H1 (cell line): ENCODE results near the gene KCNQ1. TPM values are rescaled to one million over a fixed set of nuclear protein-coding genes. Genes with fewer than 3 reads are reported as not detected.

Experiments used
- CTCF ChIA-PET: fragments of 300-600 bp; sonication (Branson Sonifier 250); formaldehyde crosslinking; loops from one replicate; lab custom pipeline; 2021; ENCODE audit not compliant: partially characterized antibody; lab: Charles Lee
- POLR2A ChIA-PET: fragments of 300-600 bp; sonication (Branson Sonifier 250); formaldehyde crosslinking; loops from one replicate; lab custom pipeline; 2021; ENCODE audit warnings: inconsistent platforms; ENCODE audit not compliant: partially characterized antibody; lab: Charles Lee
- DNase-seq, 2 experiments: peaks; one replicate each; pipeline versions ENCODE4 v3.0.0 to v3.0.0-alpha.2; 2010 to 2022; ENCODE audit warnings: low spot score in 2 of 2, low read depth in 1 of 2, mixed read lengths in 1 of 2
- FAIRE-seq: peaks from 2 replicates; lab custom pipeline; 2011; peaks lifted over from hg19 to GRCh38; lab: Jason Lieb, UNC
- H2AFZ ChIP-seq: 2 replicates; pipeline ENCODE4 v1.8.1; 2012; ENCODE audit warnings: low read length, inconsistent platforms
- H2AK5ac ChIP-seq: 2 replicates; pipeline ENCODE4 v1.6.1; 2013; ENCODE audit warnings: low read depth, low read length
- H2BK120ac ChIP-seq: replicated peaks from 2 replicates; pipeline ENCODE3; 2013; ENCODE audit warnings: low read depth, low read length, inconsistent platforms
- H2BK12ac ChIP-seq: 2 replicates; pipeline ENCODE4 v1.6.1; 2013; ENCODE audit warnings: low read depth, low read length
- H2BK15ac ChIP-seq: 2 replicates; pipeline ENCODE4 v1.6.1; 2013; ENCODE audit warnings: low read length
- H2BK20ac ChIP-seq: 2 replicates; pipeline ENCODE4 v1.6.1; 2013; ENCODE audit warnings: low read length
- H2BK5ac ChIP-seq: 2 replicates; pipeline ENCODE4 v1.6.1; 2013; ENCODE audit warnings: low read depth, low read length
- H3K14ac ChIP-seq: 2 replicates; pipeline ENCODE4 v1.6.1; 2013; ENCODE audit warnings: inconsistent platforms; ENCODE audit not compliant: insufficient read length
- H3K18ac ChIP-seq: 2 replicates; pipeline ENCODE4 v1.6.1; 2013; ENCODE audit warnings: low read length; ENCODE audit errors: extremely low read depth
- H3K23ac ChIP-seq: 2 replicates; pipeline ENCODE4 v1.6.1; 2013; ENCODE audit warnings: inconsistent platforms; ENCODE audit not compliant: insufficient read length
- H3K23me2 ChIP-seq: 2 replicates; pipeline ENCODE4 v1.6.1; 2013; ENCODE audit warnings: low read depth, low read length
- H3K27ac ChIP-seq: 2 replicates; pipeline ENCODE4 v1.6.1; 2011; ENCODE audit warnings: low read depth, low read length, inconsistent platforms
- H3K27me3 ChIP-seq, 4 experiments: replicated peaks in 1 of 4; 1 replicate in 1 of 4; 2 replicates in 3 of 4; pipeline versions ENCODE4 v1.6.1 to v1.8.1; 2011 to 2013; ENCODE audit warnings: low read length in 3 of 4, mild to moderate bottlenecking in 3 of 4, inconsistent platforms in 2 of 4, mixed read lengths in 2 of 4, moderate library complexity in 1 of 4; ENCODE audit not compliant: control insufficient read depth in 3 of 4, insufficient read depth in 3 of 4; ENCODE audit errors: extremely low read depth in 1 of 4
- H3K36me3 ChIP-seq, 4 experiments: 2 replicates each; pipeline versions ENCODE4 v1.6.1 to v1.8.1; 2011 to 2013; ENCODE audit warnings: mild to moderate bottlenecking in 4 of 4, low read length in 3 of 4, moderate library complexity in 2 of 4, control low read depth in 1 of 4, inconsistent platforms in 1 of 4; ENCODE audit not compliant: insufficient read depth in 4 of 4, control insufficient read depth in 2 of 4
- H3K4ac ChIP-seq: replicated peaks from 2 replicates; pipeline ENCODE3; 2013; ENCODE audit warnings: low read length, low read depth, mixed read lengths, inconsistent platforms; ENCODE audit not compliant: insufficient read length
- H3K4me1 ChIP-seq, 4 experiments: replicated peaks in 1 of 4; 1 replicate in 1 of 4; 2 replicates in 3 of 4; pipeline versions ENCODE4 v1.6.1 to v1.8.1; 2011 to 2013; ENCODE audit warnings: low read length in 3 of 4, inconsistent platforms in 2 of 4, mixed read lengths in 1 of 4; ENCODE audit not compliant: insufficient read depth in 4 of 4, control insufficient read depth in 3 of 4
- H3K4me2 ChIP-seq, 2 experiments: 2 replicates each; pipeline versions ENCODE4 v1.6.1 to v1.8.1; 2011 to 2013; ENCODE audit warnings: low read depth in 2 of 2, low read length in 2 of 2, control low read depth in 1 of 2, inconsistent platforms in 1 of 2, mild to moderate bottlenecking in 1 of 2; ENCODE audit not compliant: insufficient read depth in 1 of 2
- H3K4me3 ChIP-seq, 4 experiments: fragments of 200-600, 300-600 bp in 1 of 4; sonication (generic), shearing (Covaris generic), sonication (Bioruptor Twin) in 1 of 4; 2 replicates each; pipeline versions ENCODE4 v1.5.1 to v1.8.1; 2011 to 2016; ENCODE audit warnings: low read length in 4 of 4, low read depth in 3 of 4, control low read depth in 2 of 4, inconsistent platforms in 2 of 4, mild to moderate bottlenecking in 2 of 4, mixed read lengths in 1 of 4, moderate library complexity in 1 of 4; ENCODE audit not compliant: insufficient read depth in 2 of 4; ENCODE audit errors: extremely low read depth in 1 of 4
- H3K56ac ChIP-seq: replicated peaks from 2 replicates; pipeline ENCODE3; 2013; ENCODE audit warnings: low read depth, mild to moderate bottlenecking, mixed read lengths, low read length, inconsistent platforms; ENCODE audit not compliant: insufficient read length
- H3K79me1 ChIP-seq: 2 replicates; pipeline ENCODE4 v1.6.1; 2013; ENCODE audit warnings: low read depth, low read length, control low read depth
- H3K79me2 ChIP-seq, 2 experiments: 2 replicates each; pipeline versions ENCODE4 v1.6.1 to v1.8.1; 2012 to 2013; ENCODE audit warnings: low read length in 2 of 2, mild to moderate bottlenecking in 2 of 2, inconsistent platforms in 1 of 2; ENCODE audit not compliant: insufficient read depth in 2 of 2, control insufficient read depth in 1 of 2
- H3K9ac ChIP-seq, 4 experiments: replicated peaks in 1 of 4; 1 replicate in 1 of 4; 2 replicates in 3 of 4; pipeline versions ENCODE4 v1.6.1 to v1.8.1; 2011 to 2013; ENCODE audit warnings: low read depth in 3 of 4, low read length in 3 of 4, control low read depth in 2 of 4, mild to moderate bottlenecking in 2 of 4, moderate library complexity in 2 of 4, inconsistent platforms in 1 of 4; ENCODE audit errors: extremely low read depth in 1 of 4
- H3K9me3 ChIP-seq, 2 experiments: 2 replicates each; pipeline versions ENCODE4 v1.6.1 to v1.8.1; 2012 to 2013; ENCODE audit warnings: mild to moderate bottlenecking in 2 of 2, moderate library complexity in 2 of 2, control low read depth in 1 of 2, inconsistent platforms in 1 of 2, low read depth in 1 of 2, low read length in 1 of 2, mixed read lengths in 1 of 2; ENCODE audit not compliant: insufficient read depth in 2 of 2
- H4K20me1 ChIP-seq, 2 experiments: replicated peaks in 1 of 2; 2 replicates each; pipeline versions ENCODE3 to v1.8.1; 2011 to 2013; ENCODE audit warnings: inconsistent platforms in 2 of 2, low read length in 2 of 2, mild to moderate bottlenecking in 1 of 2; ENCODE audit not compliant: insufficient read depth in 2 of 2, control insufficient read depth in 1 of 2
- H4K5ac ChIP-seq: 2 replicates; pipeline ENCODE4 v1.6.1; 2013; ENCODE audit warnings: low read length, low read depth, mixed read lengths, inconsistent platforms; ENCODE audit not compliant: insufficient read length
- H4K8ac ChIP-seq: 2 replicates; pipeline ENCODE4 v1.8.0; 2013; ENCODE audit warnings: mild to moderate bottlenecking, moderate library complexity, low read length, inconsistent platforms; ENCODE audit not compliant: insufficient read depth; ENCODE audit errors: extremely low read depth
- H4K91ac ChIP-seq: replicated peaks from 2 replicates; pipeline ENCODE3; 2013; ENCODE audit warnings: low read length, mixed read lengths, inconsistent platforms; ENCODE audit not compliant: insufficient read length
- BCL11A ChIP-seq, 2 experiments: IDR thresholded peaks; one replicate each; pipeline ENCODE4 v1.6.1; 2011; ENCODE audit warnings: low read depth in 2 of 2, low read length in 2 of 2, mild to moderate bottlenecking in 2 of 2
- CBX5 ChIP-seq: fragments of 300-800, 300-1000 bp; sonication (generic); IDR thresholded peaks from 2 replicates; pipeline ENCODE4 v1.7.1; 2016; ENCODE audit warnings: antibody characterized with exemption, low read length, low read depth
- CBX8 ChIP-seq: fragments of 300-800, 300-1000 bp; sonication (generic); IDR thresholded peaks from 2 replicates; pipeline ENCODE4 v1.7.1; 2016; ENCODE audit warnings: low read depth, low read length, borderline replicate concordance
- CTCF ChIP-seq, 3 experiments: IDR thresholded peaks; 1 replicate in 2 of 3; 2 replicates in 1 of 3; pipeline versions ENCODE4 v1.5.1 to v1.6.1; 2011; ENCODE audit warnings: low read length in 3 of 3, mild to moderate bottlenecking in 3 of 3, inconsistent platforms in 2 of 3, low read depth in 1 of 3, moderate library complexity in 1 of 3; ENCODE audit not compliant: insufficient read depth in 1 of 3; ENCODE audit errors: control extremely low read depth in 1 of 3
- FOSL1 ChIP-seq: IDR thresholded peaks from 2 replicates; pipeline ENCODE4 v1.6.1; 2011; ENCODE audit warnings: mild to moderate bottlenecking, low read depth, low read length, moderate library complexity; ENCODE audit not compliant: insufficient read depth
- JUN ChIP-seq: IDR thresholded peaks from 2 replicates; pipeline ENCODE4 v1.6.1; 2011; ENCODE audit warnings: low read depth, mild to moderate bottlenecking, improper control_type of control experiment, low read length
- NANOG ChIP-seq: IDR thresholded peaks from 2 replicates; pipeline ENCODE4 v1.6.1; 2011; ENCODE audit warnings: low read length, low read depth, mild to moderate bottlenecking, inconsistent platforms; ENCODE audit not compliant: insufficient read depth, poor library complexity, severe bottlenecking
- PHF8 ChIP-seq: fragments of 200-600 bp; sonication (generic); conservative IDR thresholded peaks from 2 replicates; pipeline ENCODE4 v1.7.1; 2012; ENCODE audit warnings: low read depth, mild to moderate bottlenecking, inconsistent platforms, low read length, moderate library complexity
- POLR2A ChIP-seq, 2 experiments: IDR thresholded peaks; 1 replicate in 1 of 2; 2 replicates in 1 of 2; pipeline ENCODE4 v1.6.1; 2011; ENCODE audit warnings: low read depth in 2 of 2, low read length in 2 of 2, mild to moderate bottlenecking in 2 of 2; ENCODE audit errors: control extremely low read depth in 1 of 2
- SAP30 ChIP-seq: fragments of 300-600 bp; sonication (generic); IDR thresholded peaks from 2 replicates; pipeline ENCODE4 v1.7.1; 2012; ENCODE audit warnings: low read length, moderate library complexity, mild to moderate bottlenecking, inconsistent platforms; ENCODE audit not compliant: insufficient read depth, insufficient replicate concordance
- TBP ChIP-seq: IDR thresholded peaks from 2 replicates; pipeline ENCODE4 v1.6.1; 2011; ENCODE audit warnings: low read depth, low read length, improper control_type of control experiment
- WGBS, 2 experiments: shearing (Covaris generic) in 1 of 2; methylation state at CpG; one replicate each; pipeline versions ENCODE4 v1.1.6 to v1.1.7; 2013 to 2015; ENCODE audit warnings: low lambda C conversion rate in 2 of 2, mixed read lengths in 2 of 2, inconsistent platforms in 1 of 2, low coverage in 1 of 2, missing lambda C conversion rate in 1 of 2; ENCODE audit not compliant: insufficient replicate concordance in 2 of 2, insufficient coverage in 1 of 2, insufficient read length in 1 of 2; ENCODE audit errors: extremely low coverage in 1 of 2, missing lambda C conversion rate in 1 of 2; 5-methylcytosine and 5-hydroxymethylcytosine counted together
- polyA plus RNA-seq, 7 experiments: library from polyadenylated mRNA; depleted of rRNA in 3 of 7; stranded (reverse) in 5 of 7; unstranded in 2 of 7; fragments of >200 nt in 5 of 7; fragments of 200-250 nt in 2 of 7; gene quantifications; 1 replicate in 5 of 7; 2 replicates in 1 of 7; 4 replicates in 1 of 7; pipeline versions ENCODE4 v1.2.1 to v1.2.3, GENCODE V29; 2011 to 2013; ENCODE audit warnings: missing spikeins in 2 of 7, mixed read lengths in 2 of 7
- total RNA-seq: library from RNA; stranded (reverse); fragmentation: NEBNext Ultra II Directional; extraction: Animal tissue kit (Norgen Biotek cat#: 25700); gene quantifications from 2 replicates; pipeline ENCODE4 v1.2.1, GENCODE V29; 2021

Gene KCNQ1
- total and polyA plus RNA-seq, 2 of the 8 experiments (the other 6 are each of a cell fraction or from before 2014, with no cell fraction given) = 1.9 to 2.0 TPM

GRCh38 chr11:2857918-2858317, 413.1 kb downstream of the KCNQ1 start:
- peaks cover 0 to 2% of the 10 kb centered on the region in 2 experiments for H4K20me1 ChIP-seq
- peaks cover 6% of the 10 kb centered on the region; the same call in 1 of the 2 replicates for H3K23me2 ChIP-seq
- H3K4me2 ChIP-seq = no peak overlapping the region
- POLR2A ChIA-PET = interaction anchor here (2.0 kb wide), 1 partner anchor 14 kb away, joined by 5 read pairs; no protein-coding TSS in a partner anchor
- no peak overlapping the region; the same call in 1 of the 2 replicates for H3K18ac ChIP-seq
- no peak overlapping the region for H3K14ac ChIP-seq
- FAIRE-seq (no peak), DNase-seq (no peak)
- no peaks in the 10 kb centered on the region for H3K36me3 ChIP-seq
- no peak overlapping the region for H3K23ac ChIP-seq
- no peak overlapping the region for H2BK15ac ChIP-seq
- H2BK20ac ChIP-seq = no peak overlapping the region
- H3K4me1 ChIP-seq = peaks cover 0 to 18% (median 8%) of the 10 kb centered on the region in 4 experiments; a peak in 6 of 7 replicates
- 84% methylated on average over 15 of the region's 18 CpGs; no CpG with 5 or more reads in 1 of the 2 experiments for WGBS, 2 experiments
- H2AFZ ChIP-seq = no peak overlapping the region
- CTCF ChIA-PET = interaction anchor here (0.9 to 3.3 kb wide), 8 partner anchors 12 to 324 kb away, joined by 3 to 22 read pairs (median 4); partner anchors contain the start of gene CDKN1C
- H3K9ac ChIP-seq = no peak overlapping the region
- H2BK120ac ChIP-seq = no peak overlapping the region
- H3K4me3 ChIP-seq = no peak overlapping the region
- no peak overlapping the region for H2AK5ac ChIP-seq
- H3K9me3 ChIP-seq = no peaks in the 10 kb centered on the region
- H3K4ac ChIP-seq = no peak overlapping the region
- no peak overlapping the region for H2BK5ac ChIP-seq
- TF ChIP-seq JUN = no peak
- no peak for TF ChIP-seq POLR2A (IDR thresholded peaks at IDR 0.05; ENCODE audit: control extremely low read depth in 1 of 2, low read depth in 2 of 2, low read length in 2 of 2)
- TF ChIP-seq CTCF (IDR thresholded peaks at IDR 0.05; ENCODE audit: control extremely low read depth in 1 of 3, insufficient read depth in 1 of 3, low read depth in 1 of 3, low read length in 3 of 3) = no peak
- TF ChIP-seq NANOG = no peak
- TF ChIP-seq CBX5 = no peak
- TF ChIP-seq PHF8 = no peak
- no peak for TF ChIP-seq FOSL1
- no peak for TF ChIP-seq SAP30
- no peak for TF ChIP-seq TBP
- no peak for TF ChIP-seq BCL11A (IDR thresholded peaks at IDR 0.05; ENCODE audit: low read depth in 2 of 2, low read length in 2 of 2)
- no peak for TF ChIP-seq CBX8
- H4K8ac ChIP-seq = no peak overlapping the region
- H3K56ac ChIP-seq = no peak overlapping the region
- no peak overlapping the region for H3K27ac ChIP-seq
- H3K79me1 ChIP-seq = no peaks in the 10 kb centered on the region
- no peak overlapping the region for H4K5ac ChIP-seq
- peaks cover 7 to 48% (median 37%) of the 10 kb centered on the region in 4 experiments for H3K27me3 ChIP-seq
- no peak overlapping the region for H4K91ac ChIP-seq
- no peaks in the 10 kb centered on the region for H3K79me2 ChIP-seq
- no peak overlapping the region for H2BK12ac ChIP-seq
